ENCODE data around the gene ATP2B2. TPM values are rescaled to one million over a fixed set of nuclear protein-coding genes. Genes with fewer than 3 reads are reported as not detected.

Gene ATP2B2
- total and polyA plus RNA-seq, 2 experiments from 2014 or later = 0.66 to 1.8 TPM

DNA sequence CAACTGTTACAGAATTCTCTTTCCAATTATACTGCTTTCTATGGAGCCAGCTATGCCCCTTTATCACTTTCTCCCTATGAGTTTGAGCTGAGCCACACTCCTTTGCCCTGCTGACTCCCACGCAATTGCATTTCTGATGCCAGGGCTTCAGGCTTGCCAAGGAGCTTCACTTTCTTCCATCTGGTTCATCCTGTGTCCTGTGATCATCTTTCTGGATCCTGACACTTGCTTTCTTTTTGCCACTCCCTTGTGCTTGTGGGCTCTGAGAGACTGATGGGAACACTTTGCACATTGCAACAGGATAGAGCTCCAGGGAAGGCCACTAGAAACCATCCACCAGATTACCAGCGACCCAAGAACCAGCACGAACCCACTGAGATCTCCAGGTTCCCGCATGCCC, 107.5 kb downstream of the ATP2B2 start:
- H3K4me2 ChIP-seq = no peak overlapping the region
- no peaks in the 10 kb centered on the region for H3K4me1 ChIP-seq (ENCODE audit: insufficient read depth)
- H3K9me3 ChIP-seq (ENCODE audit: low read depth) = no peaks in the 10 kb centered on the region
- no peaks in the 10 kb centered on the region for H3K27me3 ChIP-seq
- TF ChIP-seq, protein P1, sequence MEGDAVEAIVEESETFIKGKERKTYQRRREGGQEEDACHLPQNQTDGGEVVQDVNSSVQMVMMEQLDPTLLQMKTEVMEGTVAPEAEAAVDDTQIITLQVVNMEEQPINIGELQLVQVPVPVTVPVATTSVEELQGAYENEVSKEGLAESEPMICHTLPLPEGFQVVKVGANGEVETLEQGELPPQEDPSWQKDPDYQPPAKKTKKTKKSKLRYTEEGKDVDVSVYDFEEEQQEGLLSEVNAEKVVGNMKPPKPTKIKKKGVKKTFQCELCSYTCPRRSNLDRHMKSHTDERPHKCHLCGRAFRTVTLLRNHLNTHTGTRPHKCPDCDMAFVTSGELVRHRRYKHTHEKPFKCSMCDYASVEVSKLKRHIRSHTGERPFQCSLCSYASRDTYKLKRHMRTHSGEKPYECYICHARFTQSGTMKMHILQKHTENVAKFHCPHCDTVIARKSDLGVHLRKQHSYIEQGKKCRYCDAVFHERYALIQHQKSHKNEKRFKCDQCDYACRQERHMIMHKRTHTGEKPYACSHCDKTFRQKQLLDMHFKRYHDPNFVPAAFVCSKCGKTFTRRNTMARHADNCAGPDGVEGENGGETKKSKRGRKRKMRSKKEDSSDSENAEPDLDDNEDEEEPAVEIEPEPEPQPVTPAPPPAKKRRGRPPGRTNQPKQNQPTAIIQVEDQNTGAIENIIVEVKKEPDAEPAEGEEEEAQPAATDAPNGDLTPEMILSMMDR (IDR thresholded peaks at IDR 0.05; ENCODE audit: poor library complexity) = no peak
- TF ChIP-seq EZH2phosphoT487 (IDR thresholded peaks at IDR 0.05; ENCODE audit: low read depth, severe bottlenecking, unreplicated experiment) (no peak), EZH2 (IDR thresholded peaks at IDR 0.05; ENCODE audit: borderline replicate concordance) (no peak)
- H3K4me3 ChIP-seq = no peak overlapping the region
- H3K9me2 ChIP-seq (replicated peaks; ENCODE audit: insufficient read depth) = no peaks in the 10 kb centered on the region
- no peaks in the 10 kb centered on the region for H4K20me1 ChIP-seq (ENCODE audit: insufficient read depth, poor library complexity, severe bottlenecking)
- H3K36me3 ChIP-seq (replicated peaks; ENCODE audit: insufficient read depth, low read depth) = no peaks in the 10 kb centered on the region
- H3K27ac ChIP-seq = no peak overlapping the region
- 86% methylated on average over 4 of the region's 4 CpGs for WGBS (ENCODE audit: low lambda C conversion rate, missing lambda C conversion rate)
- no peak for DNase-seq (ENCODE audit: low spot score)
- H3K79me2 ChIP-seq = no peaks in the 10 kb centered on the region
- no peak overlapping the region for H2AFZ ChIP-seq

DNA sequence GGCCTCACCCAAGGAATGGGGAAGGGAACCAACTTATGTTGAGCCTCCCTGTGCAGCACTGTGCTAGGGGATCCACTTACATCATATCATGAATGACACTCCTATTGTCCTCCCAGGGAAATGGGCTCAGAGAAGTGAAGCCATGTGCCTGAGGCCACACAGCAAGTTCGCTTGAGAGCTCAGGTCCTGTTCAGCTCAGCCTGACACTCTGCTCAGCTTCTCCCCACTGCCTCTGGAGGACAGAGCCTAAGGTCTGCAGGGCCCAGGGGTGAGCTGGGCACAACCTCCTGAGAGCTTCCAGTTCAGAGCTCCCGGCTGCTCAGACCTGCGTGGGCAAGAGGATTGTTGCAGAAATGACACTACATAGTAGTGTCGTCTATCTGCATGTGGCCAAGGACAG, 108.5 kb downstream of the ATP2B2 start:
- no peak for DNase-seq (ENCODE audit: low spot score)
- TF ChIP-seq EZH2phosphoT487 (IDR thresholded peaks at IDR 0.05; ENCODE audit: low read depth, severe bottlenecking, unreplicated experiment) = no peak
- TF ChIP-seq, protein P1 (IDR thresholded peaks at IDR 0.05; ENCODE audit: poor library complexity) = no peak
- no peak for TF ChIP-seq EZH2 (IDR thresholded peaks at IDR 0.05; ENCODE audit: borderline replicate concordance)
- Histone ChIP-seq H3K36me3 (replicated peaks; ENCODE audit: insufficient read depth, low read depth) (no peaks in the 10 kb centered on the region), H3K9me2 (replicated peaks; ENCODE audit: insufficient read depth) (no peaks in the 10 kb centered on the region), H3K9me3 (ENCODE audit: low read depth) (no peaks in the 10 kb centered on the region), H3K27ac (no peak overlapping the region), H3K4me3 (no peak overlapping the region), H3K4me1 (ENCODE audit: insufficient read depth) (no peaks in the 10 kb centered on the region), H2AFZ (no peak overlapping the region), H3K4me2 (no peak overlapping the region), H3K79me2 (no peaks in the 10 kb centered on the region), H3K27me3 (no peaks in the 10 kb centered on the region), H4K20me1 (ENCODE audit: insufficient read depth, poor library complexity, severe bottlenecking) (no peaks in the 10 kb centered on the region)
- 84% methylated on average over 4 of the region's 4 CpGs for WGBS (ENCODE audit: low lambda C conversion rate, missing lambda C conversion rate)

DNA sequence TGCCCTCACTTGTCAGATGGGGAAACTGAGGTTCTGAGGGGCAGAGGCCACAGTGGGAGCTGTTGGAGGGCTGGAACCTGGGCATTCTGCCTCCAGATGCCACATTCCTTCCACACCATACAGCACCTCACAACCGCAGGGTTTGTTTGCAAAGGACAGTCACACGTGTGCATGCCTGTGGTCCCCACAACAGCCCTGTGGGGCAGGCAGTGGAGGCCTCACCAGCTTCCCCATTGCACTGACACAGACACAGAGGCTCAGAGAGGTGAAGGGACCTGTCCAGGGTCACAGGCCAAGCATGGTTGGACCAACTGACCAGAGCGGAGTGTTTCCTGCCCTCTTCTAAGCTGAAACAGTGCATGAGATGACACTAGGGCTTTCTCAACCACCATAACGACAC, 109.3 kb downstream of the ATP2B2 start:
- no peaks in the 10 kb centered on the region for H3K36me3 ChIP-seq (replicated peaks; ENCODE audit: insufficient read depth, low read depth)
- DNase-seq (ENCODE audit: low spot score) = no peak
- no peaks in the 10 kb centered on the region for H3K9me3 ChIP-seq (ENCODE audit: low read depth)
- H3K79me2 ChIP-seq = no peaks in the 10 kb centered on the region
- H3K4me1 ChIP-seq (ENCODE audit: insufficient read depth) = no peaks in the 10 kb centered on the region
- no peak overlapping the region for H3K4me3 ChIP-seq
- no peaks in the 10 kb centered on the region for H4K20me1 ChIP-seq (ENCODE audit: insufficient read depth, poor library complexity, severe bottlenecking)
- no peak overlapping the region for H2AFZ ChIP-seq
- H3K27me3 ChIP-seq = no peaks in the 10 kb centered on the region
- WGBS (ENCODE audit: low lambda C conversion rate, missing lambda C conversion rate) = 73% methylated on average over 4 of the region's 4 CpGs
- H3K9me2 ChIP-seq (replicated peaks; ENCODE audit: insufficient read depth) = no peaks in the 10 kb centered on the region
- no peak overlapping the region for H3K27ac ChIP-seq
- TF ChIP-seq EZH2 (IDR thresholded peaks at IDR 0.05; ENCODE audit: borderline replicate concordance) (no peak), EZH2phosphoT487 (IDR thresholded peaks at IDR 0.05; ENCODE audit: low read depth, severe bottlenecking, unreplicated experiment) (no peak)
- TF ChIP-seq, protein P1 (IDR thresholded peaks at IDR 0.05; ENCODE audit: poor library complexity) = no peak
- H3K4me2 ChIP-seq = no peak overlapping the region

DNA sequence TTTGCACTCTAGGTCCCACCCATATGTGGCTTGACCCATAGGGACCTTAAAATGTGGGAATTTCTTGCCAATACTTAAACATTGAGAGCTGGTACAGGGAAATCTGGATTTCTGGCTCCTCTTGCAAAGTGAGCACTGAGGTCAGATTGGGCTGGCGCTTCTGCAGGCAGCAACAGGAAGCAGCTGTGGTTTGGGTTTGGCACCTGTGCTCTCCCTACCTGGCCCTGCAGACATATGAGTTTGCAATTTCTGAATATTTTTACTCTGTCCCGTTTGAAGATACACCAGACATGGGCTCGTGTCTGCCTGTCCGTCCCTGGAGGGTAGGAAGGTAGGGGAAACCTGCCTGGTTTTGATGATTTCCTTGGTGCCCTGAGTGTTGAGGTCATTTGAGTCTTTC, 109.7 kb downstream of the ATP2B2 start:
- WGBS (ENCODE audit: low lambda C conversion rate, missing lambda C conversion rate) = 82% methylated on average over 4 of the region's 4 CpGs

More for the DNA sequence above, 109.7 kb downstream of the ATP2B2 start:
- TF ChIP-seq, protein P1 (IDR thresholded peaks at IDR 0.05; ENCODE audit: poor library complexity) = no peak
- no peak for TF ChIP-seq EZH2phosphoT487 (IDR thresholded peaks at IDR 0.05; ENCODE audit: low read depth, severe bottlenecking, unreplicated experiment)
- no peak for TF ChIP-seq EZH2 (IDR thresholded peaks at IDR 0.05; ENCODE audit: borderline replicate concordance)
- Histone ChIP-seq H3K79me2 (no peaks in the 10 kb centered on the region), H3K27ac (no peak overlapping the region), H4K20me1 (ENCODE audit: insufficient read depth, poor library complexity, severe bottlenecking) (no peaks in the 10 kb centered on the region), H3K4me1 (ENCODE audit: insufficient read depth) (no peaks in the 10 kb centered on the region), H3K9me2 (replicated peaks; ENCODE audit: insufficient read depth) (no peaks in the 10 kb centered on the region), H3K27me3 (no peaks in the 10 kb centered on the region), H3K4me2 (no peak overlapping the region), H2AFZ (no peak overlapping the region), H3K36me3 (replicated peaks; ENCODE audit: insufficient read depth, low read depth) (no peaks in the 10 kb centered on the region), H3K9me3 (ENCODE audit: low read depth) (no peaks in the 10 kb centered on the region), H3K4me3 (no peak overlapping the region)
- DNase-seq (ENCODE audit: low spot score) = no peak
